HCT116 (cell line): ENCODE measurements around the gene UBN1. TPM values are rescaled to one million over a fixed set of nuclear protein-coding genes. Genes with fewer than 3 reads are reported as not detected.

ENCODE experiments used
- ATAC-seq: fragments of 200-7000 bp; cut with Tn5 transposase; 2 replicates; pipeline ENCODE4 v1.9.1; 2020; ENCODE audit warnings: mild to moderate bottlenecking, moderate library complexity
- BruUV-seq: library from RNA; stranded (reverse); fragments of 400-500 nt; replicated peaks from 2 replicates; lab custom pipeline; 2021; lab: Mats Ljungman, UMichigan
- CTCF ChIA-PET: fragments of 300-600 bp; sonication (Branson Sonifier 250); formaldehyde crosslinking; loops from one replicate; lab custom pipeline; 2021; ENCODE audit warnings: antibody characterized with exemption; lab: Charles Lee
- POLR2A ChIA-PET: fragments of 300-600, 350-600 bp; sonication (Branson Sonifier 250); formaldehyde crosslinking; loops from one replicate; lab custom pipeline; 2021; ENCODE audit warnings: antibody characterized with exemption; lab: Charles Lee
- RAD21 ChIA-PET, 2 experiments: fragments of 300-600 bp; sonication (Branson Sonifier 250); formaldehyde crosslinking; loops; one replicate each; lab custom pipeline; 2023; ENCODE audit warnings: low total read pairs in 2 of 2; ENCODE audit not compliant: uncharacterized antibody in 2 of 2, unreplicated experiment in 2 of 2, low non-redundant PET in 1 of 2; lab: Charles Lee
- DNase-seq: peaks from one replicate; pipeline ENCODE4 v3.0.0-alpha.2; 2010; ENCODE audit warnings: low read depth, low spot score
- H2AFZ ChIP-seq: fragments of 200-600 bp; shearing (Covaris generic), sonication (generic); 2 replicates; pipeline ENCODE4 v1.6.1; 2017; ENCODE audit warnings: low read depth, mixed run types, mixed read lengths, antibody characterized with exemption, low read length; ENCODE audit not compliant: poor library complexity, severe bottlenecking
- H3K27ac ChIP-seq: 2 replicates; pipeline ENCODE4 v1.5.1; 2012; ENCODE audit warnings: low read depth, low read length
- H3K27me3 ChIP-seq: fragments of 200-600 bp; sonication (generic); 2 replicates; pipeline ENCODE4 v1.6.1; 2016; ENCODE audit warnings: mixed run types, low read length, mixed read lengths; ENCODE audit not compliant: insufficient read depth
- H3K36me3 ChIP-seq, 2 experiments: fragments of 200-500 bp in 1 of 2; fragments of 200-600 bp in 1 of 2; sonication (Bioruptor generic) in 1 of 2; sonication (generic) in 1 of 2; 2 replicates each; pipeline versions ENCODE4 v1.5.1 to v1.6.1; 2014 to 2016; ENCODE audit warnings: low read length in 2 of 2, inconsistent platforms in 1 of 2, mixed read lengths in 1 of 2, mixed run types in 1 of 2; ENCODE audit not compliant: insufficient read depth in 2 of 2, control insufficient read depth in 1 of 2
- H3K4me1 ChIP-seq, 2 experiments: fragments of 200-600 bp in 1 of 2; sonication (generic) in 1 of 2; 2 replicates each; pipeline versions ENCODE4 v1.5.1 to v1.6.1; 2012 to 2017; ENCODE audit warnings: low read length in 2 of 2, inconsistent platforms in 1 of 2, mild to moderate bottlenecking in 1 of 2, mixed read lengths in 1 of 2, mixed run types in 1 of 2, moderate library complexity in 1 of 2; ENCODE audit not compliant: insufficient read depth in 2 of 2, control insufficient read depth in 1 of 2
- H3K4me2 ChIP-seq: fragments of 200-600 bp; sonication (generic); 2 replicates; pipeline ENCODE4 v1.6.1; 2017; ENCODE audit warnings: mixed run types, low read length, mixed read lengths
- H3K4me3 ChIP-seq, 2 experiments: fragments of 200-600 bp in 1 of 2; sonication (generic) in 1 of 2; replicated peaks in 1 of 2; 2 replicates each; pipeline ENCODE4 v1.5.1; 2011 to 2016; ENCODE audit warnings: low read length in 2 of 2, control low read depth in 1 of 2, low read depth in 1 of 2, mild to moderate bottlenecking in 1 of 2, mixed read lengths in 1 of 2, mixed run types in 1 of 2
- H3K79me2 ChIP-seq: fragments of 200-600 bp; sonication (generic); 2 replicates; pipeline ENCODE4 v1.6.1; 2017; ENCODE audit warnings: mild to moderate bottlenecking, mixed run types, low read length, moderate library complexity, mixed read lengths; ENCODE audit not compliant: insufficient read depth
- H3K9ac ChIP-seq: fragments of 200-600 bp; sonication (generic); 2 replicates; pipeline ENCODE4 v1.6.1; 2016; ENCODE audit warnings: low read length, mixed read lengths
- H3K9me2 ChIP-seq: fragments of 200-600 bp; sonication (generic), shearing (Covaris generic); 2 replicates; pipeline ENCODE4 v1.6.1; 2017; ENCODE audit warnings: mixed run types, mild to moderate bottlenecking, moderate library complexity; ENCODE audit not compliant: insufficient read depth
- H3K9me3 ChIP-seq, 2 experiments: fragments of 200-500 bp in 1 of 2; fragments of 200-600 bp in 1 of 2; sonication (Bioruptor generic) in 1 of 2; sonication (generic) in 1 of 2; 2 replicates each; pipeline ENCODE4 v1.6.1; 2014 to 2017; ENCODE audit warnings: low read length in 2 of 2, mixed read lengths in 2 of 2, inconsistent platforms in 1 of 2, low read depth in 1 of 2, mild to moderate bottlenecking in 1 of 2, mixed run types in 1 of 2, moderate library complexity in 1 of 2; ENCODE audit not compliant: control insufficient read depth in 1 of 2, insufficient read depth in 1 of 2
- H4K20me1 ChIP-seq: fragments of 200-600 bp; sonication (generic), shearing (Covaris generic); 2 replicates; pipeline ENCODE4 v1.6.1; 2017; ENCODE audit warnings: mixed run types, mild to moderate bottlenecking, moderate library complexity; ENCODE audit not compliant: insufficient read depth
- EZH2phosphoT487 ChIP-seq: fragments of 200-600 bp; IDR thresholded peaks from 2 replicates; pipeline ENCODE4 v1.6.1; 2018; ENCODE audit warnings: antibody characterized with exemption, borderline replicate concordance
- JUND ChIP-seq: IDR thresholded peaks from 2 replicates; pipeline ENCODE4 v1.6.1; 2012
- MAX ChIP-seq: IDR thresholded peaks from 2 replicates; pipeline ENCODE4 v1.6.1; 2012
- POLR2A ChIP-seq: IDR thresholded peaks from 2 replicates; pipeline ENCODE4 v1.7.0; 2011; ENCODE audit warnings: borderline replicate concordance; ENCODE audit not compliant: insufficient read depth, insufficient read length; ENCODE audit errors: extremely low read depth
- SP1 ChIP-seq: IDR thresholded peaks from 2 replicates; pipeline ENCODE4 v1.6.1; 2012; ENCODE audit warnings: low read depth
- TCF7L2 ChIP-seq: IDR thresholded peaks from 2 replicates; pipeline ENCODE4 v1.7.0; 2011; ENCODE audit warnings: borderline replicate concordance, inconsistent platforms; ENCODE audit not compliant: insufficient read depth, insufficient read length; ENCODE audit errors: extremely low read depth
- intact Hi-C: fragments of 100-400 bp; cut with micrococcal nuclease; formaldehyde crosslinking; loops from 2 replicates; pipeline ENCODE4 v1.10.0; 2022
- total RNA-seq: library from RNA; stranded (reverse); gene quantifications from one replicate; pipeline ENCODE4 v1.2.1, GENCODE V29; 2021; ENCODE audit not compliant: unreplicated experiment

Gene UBN1
- total RNA-seq, 1 experiment from 2014 or later, result 31.9 TPM

DNA sequence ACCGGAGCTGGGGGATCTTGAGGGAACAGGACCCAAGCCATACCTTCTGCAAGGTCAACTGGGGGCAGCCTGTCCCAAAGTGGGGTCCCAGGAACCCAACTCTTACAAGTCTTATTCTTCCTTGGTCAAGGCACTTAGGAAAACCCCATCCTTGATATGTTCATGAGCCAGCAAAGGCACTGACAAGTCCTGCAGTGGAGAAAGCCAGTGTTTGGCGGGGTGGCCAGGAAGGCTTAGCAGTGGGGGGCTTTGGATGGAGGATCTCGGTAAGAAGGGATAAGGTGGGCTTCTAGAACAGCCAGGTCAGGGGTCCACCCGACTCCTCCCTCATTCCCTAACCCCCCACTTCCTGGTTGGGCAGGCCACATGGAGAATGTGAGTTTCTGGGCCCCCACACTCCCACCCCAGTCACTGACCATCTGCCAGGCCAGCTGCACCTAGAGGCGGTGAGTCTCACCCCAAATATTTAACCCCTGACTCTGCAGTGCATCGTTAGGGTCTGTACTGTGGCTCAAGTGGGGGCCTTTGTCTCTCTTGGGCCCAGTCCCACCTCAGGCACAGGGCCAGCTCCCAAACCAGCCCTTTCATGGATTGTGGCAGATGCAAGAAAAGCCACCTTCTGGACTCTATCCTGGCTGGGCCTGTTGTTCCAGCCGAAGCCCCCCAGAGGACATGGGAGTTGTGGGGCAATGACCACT, 67.4 kb downstream of the UBN1 start (continued):
- no peak for TF ChIP-seq MAX

GRCh38 chr16:4915226-4915761, 68.0 kb downstream of the UBN1 start:
- POLR2A ChIA-PET, result interaction anchor here (1.1 kb wide), 1 partner anchor 14 kb away, joined by 3 read pairs; no protein-coding TSS in a partner anchor
- no peaks in the 10 kb centered on the region for H3K79me2 ChIP-seq
- no peaks in the 10 kb centered on the region for H3K9me2 ChIP-seq
- H3K4me3 ChIP-seq, result no peak overlapping the region
- peak; percentile 57; the same call in 1 of the 2 replicates for TF ChIP-seq MAX
- 0 out of 2 replicates have a peak, but pooled peaks have one; percentile 19 for TF ChIP-seq JUND
- TF ChIP-seq EZH2phosphoT487, result no peak
- TF ChIP-seq SP1, result no peak
- TF ChIP-seq TCF7L2, result peak; percentile 83
- no peak for TF ChIP-seq POLR2A
- TF ChIP-seq, all 23 proteins: peak for 3
- no TSS peak for BruUV-seq
- intact Hi-C loops, result no loop called here
- DNase-seq (peak; percentile 57), ATAC-seq (peak; percentile 63)
- no peaks in the 10 kb centered on the region for H3K9me3 ChIP-seq
- peak overlapping the region; percentile 48 for H3K4me2 ChIP-seq
- no peaks in the 10 kb centered on the region for H3K27me3 ChIP-seq
- CTCF ChIA-PET, result no interaction called here
- RAD21 ChIA-PET, result interaction anchor here (0.7 to 1.2 kb wide), 2 partner anchors 40 to 181 kb away, joined by 3 read pairs; partner anchors contain the start of genes ANKS3 (in 1 of the 2) and DNAAF8 (in 1 of the 2)
- no peaks in the 10 kb centered on the region for H3K36me3 ChIP-seq
- H3K4me1 ChIP-seq, result peaks cover 50 to 68% of the 10 kb centered on the region in 2 experiments
- peak overlapping the region; percentile 30; the same call in 1 of the 2 replicates for H3K9ac ChIP-seq
- H4K20me1 ChIP-seq, result no peaks in the 10 kb centered on the region
- H3K27ac ChIP-seq, result peak overlapping the region; percentile 15; the same call in 1 of the 2 replicates
- no peak overlapping the region for H2AFZ ChIP-seq
